ENCODE measurements around the gene ARHGAP10. TPM values are rescaled to one million over a fixed set of nuclear protein-coding genes. Genes with fewer than 3 reads are reported as not detected.

The ARHGAP10 gene, protein sequence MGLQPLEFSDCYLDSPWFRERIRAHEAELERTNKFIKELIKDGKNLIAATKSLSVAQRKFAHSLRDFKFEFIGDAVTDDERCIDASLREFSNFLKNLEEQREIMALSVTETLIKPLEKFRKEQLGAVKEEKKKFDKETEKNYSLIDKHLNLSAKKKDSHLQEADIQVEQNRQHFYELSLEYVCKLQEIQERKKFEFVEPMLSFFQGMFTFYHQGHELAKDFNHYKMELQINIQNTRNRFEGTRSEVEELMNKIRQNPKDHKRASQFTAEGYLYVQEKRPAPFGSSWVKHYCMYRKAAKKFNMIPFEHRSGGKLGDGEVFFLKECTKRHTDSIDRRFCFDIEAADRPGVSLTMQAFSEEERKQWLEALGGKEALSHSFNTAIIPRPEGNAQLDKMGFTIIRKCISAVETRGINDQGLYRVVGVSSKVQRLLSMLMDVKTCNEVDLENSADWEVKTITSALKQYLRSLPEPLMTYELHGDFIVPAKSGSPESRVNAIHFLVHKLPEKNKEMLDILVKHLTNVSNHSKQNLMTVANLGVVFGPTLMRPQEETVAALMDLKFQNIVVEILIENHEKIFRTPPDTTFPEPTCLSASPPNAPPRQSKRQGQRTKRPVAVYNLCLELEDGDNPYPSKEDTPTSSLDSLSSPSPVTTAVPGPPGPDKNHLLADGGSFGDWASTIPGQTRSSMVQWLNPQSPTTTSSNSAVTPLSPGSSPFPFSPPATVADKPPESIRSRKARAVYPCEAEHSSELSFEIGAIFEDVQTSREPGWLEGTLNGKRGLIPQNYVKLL
- polyA plus RNA-seq (ENCODE audit: insufficient read length in 3 of 3), result 10 to 100 TPM; 19.7 to 20.7 (median 20.6) TPM
- long read RNA-seq, donor 1, partial matches to known transcripts, result 0 of 2 reads
- long read RNA-seq, donor 1, other reads (novel, unspliced or antisense), result 0 of 2 reads
- long read RNA-seq, donor 2, partial matches to known transcripts, result 0 of 1 reads
- long read RNA-seq, donor 2, other reads (novel, unspliced or antisense), result 0 of 1 reads
- long read RNA-seq, donor 3, partial matches to known transcripts, result 0 of 7 reads
- long read RNA-seq, donor 3, other reads (novel, unspliced or antisense), result 0 of 7 reads
- long read RNA-seq, donor 4, partial matches to known transcripts, result 0 of 1 reads
- long read RNA-seq, donor 4, other reads (novel, unspliced or antisense), result 0 of 1 reads
- long read RNA-seq, donor 5, result 0 reads
- long read RNA-seq, donor 6, partial matches to known transcripts, result 0 of 1 reads
- long read RNA-seq, donor 6, other reads (novel, unspliced or antisense), result 0 of 1 reads
- long read RNA-seq, donor 7, partial matches to known transcripts, result 18 of 19 reads
- long read RNA-seq, donor 7, other reads (novel, unspliced or antisense), result 0 of 19 reads
- long read RNA-seq, donor 8, result 0 reads
- long read RNA-seq, donor 9, partial matches to known transcripts, result 0 of 1 reads
- long read RNA-seq, donor 9, other reads (novel, unspliced or antisense), result 0 of 1 reads
- long read RNA-seq, donor 10, result 0 reads
- long read RNA-seq, donor 11, partial matches to known transcripts, result 6 of 8 reads
- long read RNA-seq, donor 11, other reads (novel, unspliced or antisense), result 0 of 8 reads
- long read RNA-seq, donor 12, partial matches to known transcripts, result 0 of 2 reads
- long read RNA-seq, donor 12, other reads (novel, unspliced or antisense), result 0 of 2 reads
- long read RNA-seq, donor 13, result 0 reads
- long read RNA-seq, donor 14, result 0 reads
- long read RNA-seq, donor 15, result 0 reads
- long read RNA-seq, donor 16, partial matches to known transcripts, result 0 of 8 reads
- long read RNA-seq, donor 16, other reads (novel, unspliced or antisense), result 0 of 8 reads

DNA sequence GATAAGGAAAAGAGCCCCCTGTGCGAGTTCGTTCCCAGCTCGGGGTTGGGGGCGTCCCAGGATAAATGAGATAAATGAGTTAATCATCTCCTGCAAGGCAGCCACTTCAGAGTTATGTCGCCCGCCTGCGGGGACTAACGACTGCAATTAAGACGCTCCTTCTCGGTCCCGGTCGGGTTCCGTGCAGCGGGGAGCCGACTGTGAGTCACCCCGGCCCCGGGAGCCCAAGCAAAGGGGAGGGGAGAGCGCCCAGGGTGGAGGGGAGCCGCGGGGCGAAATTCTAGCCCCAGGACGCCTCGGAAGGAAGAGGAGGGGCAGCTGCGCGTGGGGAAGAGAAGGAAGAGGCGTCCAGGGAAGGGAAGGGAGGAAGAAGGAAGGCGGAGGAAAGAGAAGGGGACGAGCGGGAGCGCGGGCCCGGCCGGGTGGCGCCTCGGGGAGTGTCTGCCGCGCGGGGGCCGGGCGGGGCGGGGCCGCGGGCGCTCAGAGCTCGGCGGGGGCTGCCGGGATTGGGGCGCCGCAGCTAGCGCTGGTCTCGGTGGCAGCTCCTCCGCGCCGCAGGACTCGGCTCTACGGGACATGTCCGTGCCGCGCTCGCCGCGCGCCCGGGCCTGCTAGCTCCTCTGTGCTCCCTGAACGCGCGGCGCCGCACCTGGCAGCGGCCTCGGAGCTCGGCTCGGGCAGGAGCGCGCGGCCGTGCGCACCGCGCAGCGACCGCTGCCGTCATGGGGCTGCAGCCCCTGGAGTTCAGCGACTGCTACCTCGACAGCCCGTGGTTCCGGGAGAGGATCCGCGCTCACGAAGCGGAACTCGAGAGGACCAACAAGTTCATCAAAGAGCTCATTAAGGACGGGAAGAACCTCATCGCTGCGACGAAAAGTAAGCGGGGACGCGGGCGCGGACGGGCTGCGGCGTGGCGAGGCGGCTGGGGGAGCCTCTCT lies at the start of gene ARHGAP10:
Gene ARHGAP10, plus strand, starts transcription at position 509 of the 938 bp plus-strand sequence. Its CDS starts 214 bp downstream, at position 723.
- peak in 7 of 11 donors; percentile 48 to 72 (median 57) for DNase-seq (ENCODE audit: extremely low read depth in 1 of 11, low read depth in 9 of 11, low spot score in 4 of 11)

DNA sequence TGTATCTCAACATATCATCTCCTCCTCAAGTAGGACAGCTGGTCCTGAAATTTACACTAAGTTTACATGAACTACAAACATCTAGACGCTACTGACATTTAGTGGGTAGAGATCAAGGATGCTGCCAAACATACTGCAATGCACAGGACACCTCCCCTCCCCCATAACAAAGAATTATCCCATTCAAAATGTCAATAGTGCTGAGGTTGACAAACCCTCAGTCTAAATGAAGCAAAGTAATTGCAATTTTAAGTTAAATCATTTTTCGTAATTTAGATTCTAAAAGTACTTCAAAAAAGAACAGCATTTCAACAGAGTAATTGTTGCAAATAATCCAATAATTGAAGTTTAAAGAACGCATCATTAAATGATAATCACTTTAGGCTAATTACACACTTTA lies 49.1 kb upstream of the ARHGAP10 start:
- DNase-seq (ENCODE audit: extremely low read depth in 1 of 11, low read depth in 9 of 11, low spot score in 4 of 11), result no peak

DNA sequence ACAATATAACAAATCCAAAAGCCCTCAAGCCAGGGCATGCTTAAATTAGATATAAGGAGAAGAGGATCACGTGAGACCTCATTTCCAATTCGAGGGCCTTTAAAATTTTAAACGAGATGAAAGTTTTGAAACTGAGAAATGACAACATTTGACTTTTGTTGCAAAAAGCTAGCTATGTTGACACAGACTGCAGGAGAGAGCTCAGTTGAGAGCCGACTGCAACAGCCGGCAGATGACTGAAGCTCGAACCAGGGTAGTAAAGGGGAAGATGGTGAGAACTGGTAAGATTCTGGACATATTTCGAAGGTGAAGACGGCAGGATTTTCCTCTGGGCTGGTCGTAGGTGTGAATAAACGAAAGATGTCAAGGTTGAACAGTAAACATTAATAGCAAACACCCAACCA lies 48.7 kb upstream of the ARHGAP10 start:
- DNase-seq (ENCODE audit: extremely low read depth in 1 of 11, low read depth in 9 of 11, low spot score in 4 of 11), result peak in 4 of 11 donors; percentile 12 to 22 (median 17)

DNA sequence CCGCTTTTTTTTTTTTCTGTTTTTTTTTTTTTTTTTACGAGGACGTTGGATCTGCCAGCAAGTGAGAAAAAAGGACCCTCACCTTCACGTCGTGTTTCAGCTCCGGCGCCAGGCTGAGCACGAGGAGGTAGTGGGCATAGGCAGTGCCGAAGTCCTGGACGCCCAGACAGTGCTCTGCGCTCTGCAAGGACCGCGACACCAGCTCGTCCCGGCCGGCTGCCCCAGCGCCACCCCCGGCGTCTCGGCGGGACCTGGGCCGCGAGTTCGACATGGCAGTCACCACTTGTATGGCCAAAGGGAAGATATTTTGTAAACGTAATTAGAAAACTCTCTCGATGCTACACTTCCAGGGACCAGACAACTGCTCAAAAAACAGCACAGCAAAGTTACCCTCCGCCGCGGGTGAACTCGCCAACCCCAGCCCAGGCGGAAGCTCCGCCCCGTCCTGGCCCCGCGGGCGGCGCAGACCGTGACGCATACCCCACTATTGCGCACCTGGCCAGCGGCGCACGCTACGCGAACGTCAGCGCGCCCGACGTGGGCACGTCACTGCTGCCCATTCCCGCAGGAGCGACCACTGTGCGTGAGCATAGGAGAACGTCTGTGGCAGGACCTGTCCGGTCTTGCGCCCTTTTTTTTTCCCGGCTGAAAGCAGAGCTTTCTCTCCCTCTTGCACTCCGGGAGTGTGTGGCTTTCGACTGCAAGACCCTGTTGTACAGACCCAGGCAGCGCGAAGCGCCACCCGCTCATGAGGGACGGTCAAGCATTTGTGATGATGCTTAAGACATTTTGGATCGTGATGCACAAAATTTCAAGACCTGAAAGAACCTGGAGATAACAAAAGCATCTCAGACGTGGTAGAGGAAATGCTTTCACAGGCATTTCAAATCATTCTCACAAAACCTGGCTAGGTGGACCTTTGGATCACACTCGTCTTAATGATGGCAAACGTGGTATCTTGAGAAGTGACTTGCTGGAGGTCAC lies 47.9 kb upstream of the ARHGAP10 start, which contains the start of gene PRMT9:
Gene PRMT9, minus strand, starts transcription at position 447 of the 984 bp plus-strand sequence. Its CDS starts 176 bp downstream, at position 271.
- peak; percentile 72 to 90 (median 83) for DNase-seq (ENCODE audit: extremely low read depth in 1 of 11, low read depth in 9 of 11, low spot score in 4 of 11)

DNA sequence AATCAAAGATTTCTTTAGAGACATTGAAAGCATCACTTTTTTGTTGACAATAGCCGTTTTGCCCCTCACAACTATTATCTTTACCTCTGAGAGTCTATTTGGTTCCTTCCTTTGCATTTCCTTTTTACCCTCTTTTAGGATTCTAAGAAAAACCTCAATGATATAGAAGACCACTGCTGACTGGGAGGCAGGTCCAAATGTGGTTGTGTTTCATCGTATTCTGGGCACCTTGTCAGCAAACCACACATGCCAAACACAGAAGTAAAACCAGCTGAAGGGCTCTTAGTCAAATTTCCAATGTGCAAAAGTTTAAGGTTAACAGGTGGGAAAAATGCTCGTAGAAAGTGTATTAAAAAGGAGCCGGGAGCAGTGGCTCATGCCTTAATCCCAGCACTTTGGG lies 42.8 kb upstream of the ARHGAP10 start:
- DNase-seq (ENCODE audit: extremely low read depth in 1 of 11, low read depth in 9 of 11, low spot score in 4 of 11), result no peak

DNA sequence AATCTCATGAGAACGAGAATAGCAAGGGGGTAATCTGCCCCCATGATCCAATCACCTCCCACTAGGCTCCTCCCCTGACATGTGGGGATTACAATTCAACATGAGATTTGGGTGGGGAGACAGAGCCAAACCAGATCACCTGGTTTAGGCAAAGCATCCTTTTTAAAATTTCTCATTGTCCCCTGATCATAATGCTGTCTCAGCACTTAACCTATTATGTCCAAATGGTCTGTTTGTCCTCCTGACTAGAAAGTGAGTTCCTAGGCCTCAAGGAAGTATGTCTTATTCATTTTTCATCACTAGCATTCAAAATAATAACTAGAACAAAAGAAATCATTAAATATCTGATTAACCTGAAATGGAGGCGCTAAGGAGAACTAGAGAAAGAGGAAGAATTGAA lies 40.1 kb upstream of the ARHGAP10 start:
- no peak for DNase-seq (ENCODE audit: extremely low read depth in 1 of 11, low read depth in 9 of 11, low spot score in 4 of 11)

DNA sequence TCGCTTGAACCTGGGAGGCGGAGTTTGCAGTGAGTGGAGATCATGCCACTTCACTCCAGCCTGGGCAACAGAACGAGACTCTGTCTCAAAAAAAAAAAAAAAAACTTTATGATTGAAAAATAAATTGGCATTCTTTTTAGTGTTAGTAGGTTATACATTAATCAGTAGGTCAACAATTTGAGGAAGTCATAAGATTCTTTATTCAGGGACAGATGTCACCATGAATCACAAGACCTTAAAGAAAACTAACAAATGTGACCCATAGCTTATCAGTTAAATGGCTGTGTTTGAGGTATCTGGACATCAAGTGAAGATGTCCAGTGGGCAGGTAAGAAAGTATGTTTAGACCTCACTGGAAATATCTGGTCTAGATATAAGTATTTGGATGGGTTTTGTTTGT lies 38.7 kb upstream of the ARHGAP10 start:
- no peak for DNase-seq (ENCODE audit: extremely low read depth in 1 of 11, low read depth in 9 of 11, low spot score in 4 of 11)

DNA sequence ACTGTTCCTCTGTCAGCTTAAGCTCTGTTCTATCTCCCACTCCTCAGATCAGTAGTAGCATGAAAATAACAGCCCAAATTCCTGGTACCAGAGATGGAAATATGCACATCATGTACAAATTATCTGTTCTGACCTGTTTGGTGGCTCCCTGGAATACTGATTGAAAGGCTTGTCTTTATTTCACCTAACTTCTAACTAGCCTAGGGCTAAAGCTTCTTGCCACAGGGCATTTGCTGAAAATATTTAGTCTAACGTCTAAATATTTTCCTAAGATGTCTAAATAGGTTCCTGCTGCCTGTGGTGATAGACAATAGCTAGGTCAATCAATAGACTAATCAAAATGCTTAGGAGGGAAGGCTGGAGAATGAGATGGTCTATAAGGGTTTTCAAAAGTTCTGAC lies 35.0 kb upstream of the ARHGAP10 start:
- DNase-seq (ENCODE audit: extremely low read depth in 1 of 11, low read depth in 9 of 11, low spot score in 4 of 11), result no peak

DNA sequence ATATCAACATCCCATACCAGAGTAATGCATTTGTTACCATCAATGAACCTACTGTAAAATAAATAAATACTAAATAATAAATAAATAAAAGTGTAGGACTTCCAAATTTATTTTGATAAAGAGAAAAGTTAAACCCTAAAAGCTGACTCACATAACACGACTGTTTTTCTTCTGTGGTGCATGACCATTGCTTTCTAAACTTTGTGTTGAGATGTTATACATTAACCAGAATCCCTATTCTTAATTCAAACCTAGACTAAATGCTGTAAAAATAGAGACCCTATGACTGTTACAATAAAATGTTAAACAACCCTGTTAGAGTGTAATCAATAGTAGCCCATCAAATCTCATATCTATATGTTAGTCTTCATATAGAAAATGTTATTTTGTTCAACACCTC lies 27.0 kb upstream of the ARHGAP10 start:
- DNase-seq (ENCODE audit: extremely low read depth in 1 of 11, low read depth in 9 of 11, low spot score in 4 of 11), result no peak

DNA sequence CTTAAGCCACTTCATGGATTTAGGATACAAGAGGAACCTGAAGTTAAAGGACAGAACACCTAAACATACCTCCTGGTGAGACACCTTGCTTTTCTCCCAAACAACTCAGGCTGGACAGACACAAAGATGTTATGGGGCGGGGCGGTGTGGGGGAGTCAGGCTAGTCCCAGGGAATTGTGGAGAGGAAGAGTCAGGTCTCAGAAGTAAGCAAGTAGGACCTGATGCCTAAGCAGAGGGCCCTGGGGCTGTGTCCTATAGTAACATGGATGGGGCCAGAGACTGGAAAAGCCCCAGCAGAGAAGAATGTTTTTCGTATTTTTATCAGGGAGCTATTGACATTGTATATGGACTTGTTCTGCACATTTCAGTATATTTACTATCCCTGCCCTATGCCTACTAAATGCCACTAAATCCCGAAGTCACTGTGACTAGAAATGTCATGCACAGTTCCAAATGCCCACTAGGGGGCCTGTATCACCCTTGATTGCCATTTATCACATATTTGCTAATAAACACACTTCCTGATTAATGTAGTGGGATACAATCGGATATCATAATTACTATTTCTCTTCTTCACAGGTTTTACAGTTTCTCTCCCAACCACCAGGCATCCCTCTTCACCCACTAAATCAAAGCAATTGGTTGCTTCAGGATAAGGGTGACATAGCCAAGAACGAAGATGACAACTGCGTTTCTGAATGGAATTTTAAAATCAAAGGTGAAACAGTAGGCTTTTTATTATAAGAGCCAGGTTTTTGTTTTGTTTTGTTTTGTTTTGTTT lies 23.8 kb upstream of the ARHGAP10 start:
- peak in 1 of 11 donors; percentile 29 for DNase-seq (ENCODE audit: extremely low read depth in 1 of 11, low read depth in 9 of 11, low spot score in 4 of 11)

DNA sequence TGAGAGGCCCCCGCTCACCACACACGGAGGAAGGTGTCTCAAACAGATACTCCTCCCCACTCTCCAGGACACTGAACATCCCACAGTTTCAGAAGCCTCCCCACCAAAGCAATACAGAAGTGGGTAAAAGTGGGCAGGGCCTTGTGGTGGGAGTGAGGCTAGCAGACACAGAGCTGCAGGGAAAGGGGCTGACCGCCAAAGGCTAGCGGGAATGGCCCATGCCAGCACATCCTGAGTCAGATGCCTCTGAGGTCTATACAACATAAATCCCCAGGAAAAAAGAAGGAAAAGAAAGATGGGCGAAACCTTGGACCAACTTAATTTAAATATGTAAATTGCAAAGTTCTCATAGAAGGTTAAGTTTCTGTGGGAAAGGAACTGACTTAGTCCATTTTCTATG lies 21.9 kb upstream of the ARHGAP10 start:
- DNase-seq (ENCODE audit: extremely low read depth in 1 of 11, low read depth in 9 of 11, low spot score in 4 of 11), result no peak

DNA sequence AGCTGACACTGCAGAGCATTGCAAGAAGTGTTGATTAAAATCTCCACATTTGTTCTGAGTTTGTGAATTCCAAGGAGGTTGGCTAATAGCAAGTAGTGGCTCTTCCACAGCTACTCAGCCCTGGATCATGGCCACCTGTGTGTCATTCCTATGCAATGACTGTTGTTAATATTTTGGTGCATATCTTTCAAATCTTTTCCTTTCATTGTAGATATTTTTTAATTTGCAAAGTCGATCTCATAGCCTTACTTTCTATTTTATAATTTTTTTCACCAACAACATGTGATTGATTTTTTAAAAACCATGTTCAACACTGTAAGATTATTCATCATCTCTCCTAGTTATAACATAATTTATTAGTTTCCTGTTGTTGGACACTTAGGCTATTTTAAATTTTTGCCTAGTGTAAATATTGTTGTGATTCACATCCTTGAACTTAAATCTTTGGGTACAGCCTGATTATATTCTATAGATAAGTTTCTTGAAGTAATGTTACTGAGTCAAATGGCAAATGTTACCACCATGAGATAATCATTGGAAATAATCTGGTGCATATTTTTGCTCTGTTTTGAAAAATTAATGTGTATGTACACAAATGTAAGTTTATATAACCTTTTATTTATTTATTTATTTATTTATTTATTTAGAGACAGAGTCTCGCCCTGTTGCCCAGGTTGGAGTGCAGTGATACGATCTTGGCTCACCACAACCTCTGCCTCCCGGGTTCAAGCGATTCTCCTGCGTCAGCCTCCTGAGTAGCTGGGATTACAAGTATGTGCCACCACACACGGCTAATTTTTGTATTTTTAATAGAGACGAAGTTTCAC lies 17.1 kb upstream of the ARHGAP10 start:
- DNase-seq (ENCODE audit: extremely low read depth in 1 of 11, low read depth in 9 of 11, low spot score in 4 of 11), result no peak

DNA sequence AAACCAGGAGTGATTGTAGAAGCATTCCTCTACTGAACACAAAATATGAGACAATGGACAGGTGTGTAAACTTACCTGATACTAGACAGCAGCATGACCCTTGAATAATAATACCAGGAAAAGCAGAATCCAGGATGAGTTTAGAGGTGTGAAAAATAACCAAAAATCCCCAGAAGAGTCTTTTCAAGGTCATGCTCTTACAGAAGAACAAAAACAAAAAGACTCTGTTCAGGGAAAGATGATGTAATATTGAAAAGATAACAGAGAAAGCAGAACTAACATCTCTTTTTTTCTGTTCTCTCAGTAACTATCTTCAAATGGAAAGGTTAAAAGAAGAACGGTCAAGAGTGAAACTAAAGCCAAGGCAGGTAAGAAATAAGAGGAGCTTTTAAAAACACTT lies 14.0 kb upstream of the ARHGAP10 start:
- DNase-seq (ENCODE audit: extremely low read depth in 1 of 11, low read depth in 9 of 11, low spot score in 4 of 11), result no peak

DNA sequence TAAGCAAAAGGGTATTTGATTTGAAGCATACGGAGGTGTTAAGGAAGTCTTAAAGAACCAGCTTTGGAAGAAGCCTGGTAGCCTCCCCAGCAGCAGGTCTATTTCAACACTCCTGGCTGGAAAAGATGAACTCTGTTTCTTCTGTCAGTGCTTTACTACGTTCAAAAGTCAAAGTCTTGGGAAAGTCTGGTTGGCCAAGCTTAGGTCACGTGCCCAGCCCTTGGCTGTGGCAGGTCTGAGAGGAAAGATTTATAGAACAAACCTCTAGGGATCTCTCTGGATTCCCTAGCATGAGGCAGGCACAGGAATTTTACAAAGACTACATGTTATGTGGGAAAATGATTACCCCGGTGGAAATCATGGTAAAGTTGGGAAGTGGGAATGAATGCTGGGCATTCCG lies 8.6 kb upstream of the ARHGAP10 start:
- peak in 1 of 11 donors; percentile 45 for DNase-seq (ENCODE audit: extremely low read depth in 1 of 11, low read depth in 9 of 11, low spot score in 4 of 11)
